ENCODE data around the gene SYNJ2.

GRCh38 chr6:158038291-158039177 lies 56.9 kb downstream of the SYNJ2 start:
- TF ChIP-seq EHMT2 (IDR thresholded peaks at IDR 0.05; ENCODE audit: low read depth) (no peak), CTCF (IDR thresholded peaks at IDR 0.05) (no peak), MYC (IDR thresholded peaks at IDR 0.05; ENCODE audit: borderline replicate concordance, low read length) (no peak), NR3C1 (IDR thresholded peaks at IDR 0.05) (no peak), BCL3 (IDR thresholded peaks at IDR 0.05) (no peak)
